Measurements from ENCODE around the gene MGARP. TPM values are rescaled to one million over a fixed set of nuclear protein-coding genes. Genes with fewer than 3 reads are reported as not detected.

Gene MGARP
- total and polyA plus RNA-seq, 9 of the 15 experiments (the other 6 are each of a cell fraction or from before 2014, with no cell fraction given): 0.11 to 0.45 (median 0.23) TPM; not detected in 4

- peak; percentile 80 for TF ChIP-seq ZBTB40 (IDR thresholded peaks at IDR 0.05)
- TF ChIP-seq ZBTB40 (CRISPR knock-in tag; IDR thresholded peaks at IDR 0.05): no peak
- peak; percentile 91 for TF ChIP-seq ARID4B (CRISPR knock-in tag; IDR thresholded peaks at IDR 0.05)
- TF ChIP-seq MCM5 (IDR thresholded peaks at IDR 0.05; ENCODE audit: low read depth): no peak
- no peak for TF ChIP-seq HDAC8 (tag; IDR thresholded peaks at IDR 0.05)
- 0 out of 2 replicates have a peak, but pooled peaks have one; percentile 30 for TF ChIP-seq GMEB1 (CRISPR knock-in tag; IDR thresholded peaks at IDR 0.05)
- no peak for TF ChIP-seq IFI16 (CRISPR knock-in tag; IDR thresholded peaks at IDR 0.05)
- TF ChIP-seq TEAD1 (CRISPR knock-in tag; IDR thresholded peaks at IDR 0.05): peak in 1 of 2 experiments; percentile 77; a peak in 1 of 4 replicates
- TF ChIP-seq MEIS2 (IDR thresholded peaks at IDR 0.05; ENCODE audit: partially characterized antibody): peak; percentile 69
These were observed 21.2 kb upstream of the MGARP start, which contains the start of gene NAA15 (continued) for GRCh38 chr4:139301113-139301820.

Data from K562 (cell line).